Endothelial cell of umbilical vein (primary cell): ENCODE results near the gene PTPN14. TPM values are rescaled to one million over a fixed set of nuclear protein-coding genes. Genes with fewer than 3 reads are reported as not detected.

ENCODE experiments used
- BruUV-seq: library from RNA; stranded (reverse); fragments of 400-500 nt; replicated peaks from 2 replicates; lab custom pipeline; 2021; lab: Mats Ljungman, UMichigan
- CTCF ChIA-PET: fragments of 300-600, 350-600 bp; sonication (Branson Sonifier 250); formaldehyde crosslinking; loops from one replicate; lab custom pipeline; 2021; ENCODE audit warnings: antibody characterized with exemption, inconsistent platforms; lab: Charles Lee
- POLR2A ChIA-PET: fragments of 300-600, 350-600 bp; sonication (Branson Sonifier 250); formaldehyde crosslinking; loops from one replicate; lab custom pipeline; 2021; ENCODE audit warnings: antibody characterized with exemption, inconsistent platforms; lab: Charles Lee
- DNase-seq: peaks from one replicate; pipeline ENCODE4 v3.0.0-alpha.2; 2011; ENCODE audit warnings: low read depth, low spot score
- FAIRE-seq: peaks from 2 replicates; lab custom pipeline; 2011; peaks lifted over from hg19 to GRCh38; lab: Jason Lieb, UNC
- H2AFZ ChIP-seq: 2 replicates; pipeline ENCODE4 v1.6.0; 2012; ENCODE audit warnings: low read depth, low read length, control low read depth, inconsistent platforms
- H3K27ac ChIP-seq: 2 replicates; pipeline ENCODE4 v1.5.1; 2011; ENCODE audit warnings: low read depth, mild to moderate bottlenecking, control low read depth, low read length, moderate library complexity; ENCODE audit not compliant: insufficient read depth
- H3K27me3 ChIP-seq, 2 experiments: 2 replicates each; pipeline versions ENCODE4 v1.6.0 to v1.6.1; 2011; ENCODE audit warnings: low read length in 2 of 2, mixed read lengths in 1 of 2; ENCODE audit not compliant: control insufficient read depth in 2 of 2, insufficient read depth in 2 of 2
- H3K36me3 ChIP-seq, 2 experiments: 2 replicates in 1 of 2; 3 replicates in 1 of 2; pipeline ENCODE4 v1.5.1; 2011; ENCODE audit warnings: low read length in 2 of 2, mild to moderate bottlenecking in 1 of 2, moderate library complexity in 1 of 2; ENCODE audit not compliant: control insufficient read depth in 2 of 2, insufficient read depth in 2 of 2; ENCODE audit errors: extremely low read depth in 1 of 2
- H3K4me1 ChIP-seq: 3 replicates; pipeline ENCODE4 v1.5.1; 2011; ENCODE audit warnings: mild to moderate bottlenecking, low read length; ENCODE audit not compliant: control insufficient read depth, insufficient read depth; ENCODE audit errors: extremely low read depth
- H3K4me2 ChIP-seq: 2 replicates; pipeline ENCODE4 v1.6.1; 2011; ENCODE audit warnings: low read length, control low read depth, mixed read lengths; ENCODE audit not compliant: insufficient read depth
- H3K4me3 ChIP-seq, 3 experiments: fragments of 200-600 bp in 1 of 3; sonication (generic), shearing (Covaris generic) in 1 of 3; replicated peaks in 1 of 3; 2 replicates each; pipeline ENCODE4 v1.5.1; 2011 to 2016; ENCODE audit warnings: control low read depth in 3 of 3, low read length in 3 of 3, mild to moderate bottlenecking in 2 of 3, inconsistent platforms in 1 of 3, low read depth in 1 of 3, moderate library complexity in 1 of 3; ENCODE audit not compliant: insufficient read depth in 1 of 3
- H3K79me2 ChIP-seq: 2 replicates; pipeline ENCODE4 v1.6.0; 2012; ENCODE audit warnings: low read length, inconsistent platforms; ENCODE audit not compliant: control insufficient read depth, insufficient read depth
- H3K9ac ChIP-seq: replicated peaks from 2 replicates; pipeline ENCODE3; 2011; ENCODE audit warnings: low read length, control low read depth; ENCODE audit not compliant: insufficient read depth; ENCODE audit errors: extremely low read depth
- H3K9me1 ChIP-seq: replicated peaks from 3 replicates; pipeline ENCODE4 v1.6.0; 2011; ENCODE audit warnings: mild to moderate bottlenecking, low read length; ENCODE audit not compliant: control insufficient read depth, insufficient read depth; ENCODE audit errors: extremely low read depth
- H3K9me3 ChIP-seq: replicated peaks from 2 replicates; pipeline ENCODE4 v1.5.1; 2012; ENCODE audit warnings: low read length, inconsistent platforms; ENCODE audit not compliant: control insufficient read depth, insufficient read depth
- H4K20me1 ChIP-seq: replicated peaks from 2 replicates; pipeline ENCODE3; 2011; ENCODE audit warnings: mild to moderate bottlenecking, low read length; ENCODE audit not compliant: control insufficient read depth, insufficient read depth; ENCODE audit errors: extremely low read depth
- CTCF ChIP-seq, 2 donors: IDR thresholded peaks; 1 replicate in 1 of 2; 2 replicates in 1 of 2; pipeline ENCODE4 v1.5.1; 2011; ENCODE audit warnings: low read length in 2 of 2, mild to moderate bottlenecking in 2 of 2, moderate library complexity in 2 of 2, control low read depth in 1 of 2, inconsistent platforms in 1 of 2, low read depth in 1 of 2; ENCODE audit not compliant: insufficient read depth in 1 of 2; ENCODE audit errors: extremely low read depth in 1 of 2
- EZH2 ChIP-seq: IDR thresholded peaks from 2 replicates; pipeline ENCODE4 v1.6.1; 2012; ENCODE audit warnings: borderline replicate concordance, low read depth, mild to moderate bottlenecking, moderate library complexity, low read length, inconsistent platforms; ENCODE audit not compliant: severe bottlenecking
- GATA2 ChIP-seq: IDR thresholded peaks from 2 replicates; pipeline ENCODE4 v1.7.0; 2011; ENCODE audit warnings: low read depth, mild to moderate bottlenecking, moderate library complexity, mixed read lengths, low read length; ENCODE audit not compliant: insufficient read length, insufficient read depth
- MAX ChIP-seq: IDR thresholded peaks from 2 replicates; pipeline ENCODE4 v1.6.1; 2011; ENCODE audit not compliant: insufficient read depth, insufficient read length
- POLR2A ChIP-seq: IDR thresholded peaks from 2 replicates; pipeline ENCODE4 v1.6.1; 2012; ENCODE audit warnings: low read depth, mild to moderate bottlenecking, control low read depth, low read length
- POLR2AphosphoS5 ChIP-seq: IDR thresholded peaks from 2 replicates; pipeline ENCODE4 v1.6.1; 2012; ENCODE audit warnings: low read depth, mild to moderate bottlenecking, control low read depth, low read length, moderate library complexity; ENCODE audit not compliant: insufficient read depth
- dilution Hi-C: fragments of 300-500 bp; cut with MboI; formaldehyde crosslinking; loops from one replicate; pipeline ENCODE4 v1.15.0; 2019; ENCODE audit warnings: low sequenced_read_pairs; ENCODE audit not compliant: extremely low pct_ligation_motif_present
- intact Hi-C: fragments of 100-400 bp; cut with micrococcal nuclease; formaldehyde crosslinking; loops from one replicate; pipeline ENCODE4 v1.10.0; 2022
- polyA plus RNA-seq, 4 experiments: library from polyadenylated mRNA; depleted of rRNA in 3 of 4; stranded (reverse) in 3 of 4; unstranded in 1 of 4; fragments of >200 nt; gene quantifications; 2 replicates each; pipeline versions ENCODE4 v1.2.1 to v1.2.3, GENCODE V29; 2011 to 2012; ENCODE audit warnings: missing spikeins in 1 of 4
- total RNA-seq: library from RNA; stranded (reverse); gene quantifications from 2 replicates; pipeline ENCODE4 v1.2.3, GENCODE V29; 2021

The PTPN14 gene
- total and polyA plus RNA-seq, 2 donors (not counting 3 experiments of a cell fraction or from before 2014, with no cell fraction given): 18.5 to 93.0 TPM

- H4K20me1 ChIP-seq: no peaks in the 10 kb centered on the region
- H3K27ac ChIP-seq: no peak overlapping the region
- H3K9me3 ChIP-seq: no peaks in the 10 kb centered on the region
- no peaks in the 10 kb centered on the region for H3K79me2 ChIP-seq
- H2AFZ ChIP-seq: no peak overlapping the region
- H3K27me3 ChIP-seq: no peaks in the 10 kb centered on the region
- dilution Hi-C loops: loop anchor here (25.0 kb wide), 1 partner anchor 250 kb away; no protein-coding TSS in a partner anchor
- no TSS peak for BruUV-seq
- no peaks in the 10 kb centered on the region for H3K9me1 ChIP-seq
- H3K4me1 ChIP-seq: no peaks in the 10 kb centered on the region
- POLR2A ChIA-PET: no interaction called here
- TF ChIP-seq EZH2 (no peak), POLR2A (no peak), GATA2 (no peak), CTCF (IDR thresholded peaks at IDR 0.05; ENCODE audit: extremely low read depth in 1 of 2, insufficient read depth in 1 of 2, low read depth in 1 of 2, low read length in 2 of 2) (no peak), POLR2AphosphoS5 (no peak), MAX (no peak)
- no peak overlapping the region for H3K9ac ChIP-seq
- DNase-seq: no peak
- no peak for FAIRE-seq
- intact Hi-C loops: no loop called here
- H3K36me3 ChIP-seq: no peaks in the 10 kb centered on the region
- no peak overlapping the region for H3K4me2 ChIP-seq
- CTCF ChIA-PET: interaction anchor here (1.4 to 9.4 kb wide), 4 partner anchors 245 to 291 kb away, joined by 3 to 359 read pairs (median 4); no protein-coding TSS in a partner anchor
- H3K4me3 ChIP-seq: no peak overlapping the region
These were observed 214.4 kb downstream of the PTPN14 start for GRCh38 chr1:214337015-214337414.
